Osteoblast (primary cell): ENCODE results near the gene ERC1. TPM values are rescaled to one million over a fixed set of nuclear protein-coding genes. Genes with fewer than 3 reads are reported as not detected.
A peak's percentile ranks its signal among the peaks of the same experiment; 100 is the strongest.

Experiments used
- DNase-seq: peaks from one replicate; pipeline ENCODE4 v3.0.0; 2011; ENCODE audit warnings: low spot score, mixed read lengths; ENCODE audit not compliant: insufficient read length; ENCODE audit errors: missing footprints
- H2AFZ ChIP-seq: 2 replicates; pipeline ENCODE4 v1.6.0; 2011; ENCODE audit warnings: mild to moderate bottlenecking, low read length
- H3K27ac ChIP-seq: 2 replicates; pipeline ENCODE4 v1.5.1; 2011; ENCODE audit warnings: mild to moderate bottlenecking, low read depth, low read length, moderate library complexity
- H3K27me3 ChIP-seq: 2 replicates; pipeline ENCODE4 v1.6.0; 2012; ENCODE audit warnings: mild to moderate bottlenecking, control low read depth, inconsistent platforms, low read length, moderate library complexity; ENCODE audit not compliant: insufficient read depth
- H3K36me3 ChIP-seq: 2 replicates; pipeline ENCODE4 v1.5.1; 2011; ENCODE audit warnings: mild to moderate bottlenecking, low read length, control low read depth, moderate library complexity; ENCODE audit not compliant: insufficient read depth
- H3K4me1 ChIP-seq: 2 replicates; pipeline ENCODE4 v1.5.1; 2011; ENCODE audit warnings: mild to moderate bottlenecking, low read length, control low read depth, moderate library complexity; ENCODE audit not compliant: insufficient read depth
- H3K4me2 ChIP-seq: 2 replicates; pipeline ENCODE4 v1.6.0; 2011; ENCODE audit warnings: mild to moderate bottlenecking, low read length; ENCODE audit not compliant: insufficient read depth
- H3K4me3 ChIP-seq: fragments of 200-600 bp; sonication (generic); 3 replicates; pipeline ENCODE4 v1.5.1; 2012; ENCODE audit warnings: mild to moderate bottlenecking, low read length, inconsistent platforms; ENCODE audit not compliant: insufficient read depth
- H3K79me2 ChIP-seq: 2 replicates; pipeline ENCODE4 v1.6.0; 2012; ENCODE audit warnings: mild to moderate bottlenecking, low read length, control low read depth, inconsistent platforms; ENCODE audit not compliant: insufficient read depth
- H3K9me3 ChIP-seq: 2 replicates; pipeline ENCODE4 v1.5.1; 2011; ENCODE audit warnings: low read depth, low read length, control low read depth
- H4K20me1 ChIP-seq: 2 replicates; pipeline ENCODE4 v1.6.0; 2012; ENCODE audit warnings: mild to moderate bottlenecking, low read length, control low read depth; ENCODE audit not compliant: insufficient read depth
- total RNA-seq: library from RNA; depleted of rRNA; stranded (reverse); fragments of >200 nt; gene quantifications from 2 replicates; pipeline ENCODE4 v1.2.3, GENCODE V29; 2012
- TF ChIP-seq, protein P1 (sequence below): IDR thresholded peaks from 2 replicates; pipeline ENCODE4 v1.5.1; 2011; ENCODE audit warnings: mild to moderate bottlenecking, low read depth, low read length, moderate library complexity; ENCODE audit errors: extremely low read depth

ERC1 gene
- total RNA-seq, 1 donor: 36.2 TPM

- no peaks in the 10 kb centered on the region for H3K9me3 ChIP-seq
- H2AFZ ChIP-seq: no peak overlapping the region
- no peak overlapping the region for H3K4me3 ChIP-seq
- DNase-seq: no peak
- TF ChIP-seq, protein P1, sequence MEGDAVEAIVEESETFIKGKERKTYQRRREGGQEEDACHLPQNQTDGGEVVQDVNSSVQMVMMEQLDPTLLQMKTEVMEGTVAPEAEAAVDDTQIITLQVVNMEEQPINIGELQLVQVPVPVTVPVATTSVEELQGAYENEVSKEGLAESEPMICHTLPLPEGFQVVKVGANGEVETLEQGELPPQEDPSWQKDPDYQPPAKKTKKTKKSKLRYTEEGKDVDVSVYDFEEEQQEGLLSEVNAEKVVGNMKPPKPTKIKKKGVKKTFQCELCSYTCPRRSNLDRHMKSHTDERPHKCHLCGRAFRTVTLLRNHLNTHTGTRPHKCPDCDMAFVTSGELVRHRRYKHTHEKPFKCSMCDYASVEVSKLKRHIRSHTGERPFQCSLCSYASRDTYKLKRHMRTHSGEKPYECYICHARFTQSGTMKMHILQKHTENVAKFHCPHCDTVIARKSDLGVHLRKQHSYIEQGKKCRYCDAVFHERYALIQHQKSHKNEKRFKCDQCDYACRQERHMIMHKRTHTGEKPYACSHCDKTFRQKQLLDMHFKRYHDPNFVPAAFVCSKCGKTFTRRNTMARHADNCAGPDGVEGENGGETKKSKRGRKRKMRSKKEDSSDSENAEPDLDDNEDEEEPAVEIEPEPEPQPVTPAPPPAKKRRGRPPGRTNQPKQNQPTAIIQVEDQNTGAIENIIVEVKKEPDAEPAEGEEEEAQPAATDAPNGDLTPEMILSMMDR: no peak
- H3K4me1 ChIP-seq: peaks cover 20% of the 10 kb centered on the region
- H4K20me1 ChIP-seq: no peaks in the 10 kb centered on the region
- peak overlapping the region; percentile 43 for H3K27ac ChIP-seq
- H3K79me2 ChIP-seq: peaks cover 69% of the 10 kb centered on the region
- H3K27me3 ChIP-seq: no peaks in the 10 kb centered on the region
- peaks cover 2% of the 10 kb centered on the region for H3K36me3 ChIP-seq
- H3K4me2 ChIP-seq: peak overlapping the region; percentile 23
These were observed 44.4 kb upstream of the ERC1 start for GRCh38 chr12:946631-947030.

- Histone ChIP-seq H3K79me2 (peaks cover 57% of the 10 kb centered on the region), H3K4me1 (peaks cover 23% of the 10 kb centered on the region), H3K9me3 (no peaks in the 10 kb centered on the region), H3K36me3 (no peaks in the 10 kb centered on the region), H3K4me3 (peak overlapping the region; percentile 82), H2AFZ (no peak overlapping the region), H3K27me3 (no peaks in the 10 kb centered on the region), H4K20me1 (no peaks in the 10 kb centered on the region), H3K4me2 (peak overlapping the region; percentile 93), H3K27ac (peak overlapping the region; percentile 23)
- TF ChIP-seq, protein P1: no peak
- no peak for DNase-seq
These were observed 42.8 kb upstream of the ERC1 start for GRCh38 chr12:948238-948637.

DNA sequence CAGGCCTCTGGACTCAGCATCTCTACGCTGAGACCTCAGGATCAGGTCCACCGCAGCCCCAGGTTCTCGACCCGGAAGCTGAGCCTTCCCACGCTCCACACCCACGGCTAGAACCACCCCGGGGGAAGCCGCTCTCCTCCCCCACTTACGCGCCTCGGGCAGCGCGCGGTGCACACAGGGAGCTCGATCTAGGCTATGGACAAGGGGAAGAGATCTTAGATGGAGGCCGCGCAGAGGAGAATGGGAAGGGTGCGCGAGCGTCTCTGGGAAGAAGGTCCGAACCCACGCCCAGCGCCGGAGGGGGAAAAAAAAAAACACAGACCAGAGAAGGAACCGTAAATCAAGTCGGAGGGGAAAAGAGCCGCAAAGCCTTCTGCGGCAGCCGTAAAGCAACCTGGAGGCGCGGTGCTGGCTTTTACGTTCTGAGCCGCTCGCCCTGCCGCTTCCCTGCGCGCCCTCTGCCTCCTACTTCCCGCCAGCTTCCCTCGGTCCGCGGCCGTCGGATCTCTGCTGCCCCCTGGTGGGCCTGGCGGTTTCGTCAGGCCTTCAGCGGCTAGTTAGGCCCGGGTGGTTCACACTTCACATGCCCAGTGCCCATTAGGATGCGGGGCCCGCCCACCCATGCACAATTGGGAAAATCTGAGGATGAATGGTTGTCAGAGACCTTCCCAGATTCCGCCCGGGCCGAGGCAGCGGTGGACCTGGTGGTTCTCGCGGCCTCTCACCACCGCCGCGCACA, 41.4 kb upstream of the ERC1 start, which contains the start of gene RAD52:
Gene RAD52 (minus strand): TSS at position 242 of the 739 bp plus-strand sequence. CDS start 16,636 bp downstream, outside the sequence.
- Histone ChIP-seq H3K4me3 (peak within 1 kb of the TSS; percentile 82), H4K20me1 (no peaks in the 10 kb centered on the region), H3K27me3 (no peaks in the 10 kb centered on the region), H2AFZ (peak within 1 kb of the TSS; percentile 94), H3K4me1 (peaks cover 35% of the 10 kb centered on the region), H3K27ac (peak within 1 kb of the TSS; percentile 91), H3K79me2 (peaks cover 43% of the 10 kb centered on the region), H3K9me3 (no peaks in the 10 kb centered on the region), H3K36me3 (no peaks in the 10 kb centered on the region), H3K4me2 (peak within 1 kb of the TSS; percentile 93)
- TF ChIP-seq, protein P1: peak; percentile 84
- DNase-seq: peak; percentile 97

GRCh38 chr12:951176-951575, 39.8 kb upstream of the ERC1 start:
- Histone ChIP-seq H3K4me1 (peaks cover 32% of the 10 kb centered on the region), H3K36me3 (no peaks in the 10 kb centered on the region), H3K27me3 (no peaks in the 10 kb centered on the region), H3K4me3 (no peak overlapping the region), H3K27ac (no peak overlapping the region), H4K20me1 (no peaks in the 10 kb centered on the region), H3K9me3 (no peaks in the 10 kb centered on the region), H3K4me2 (no peak overlapping the region), H2AFZ (no peak overlapping the region), H3K79me2 (peaks cover 27% of the 10 kb centered on the region)
- TF ChIP-seq, protein P1: no peak
- DNase-seq: no peak
